K562 (cell line): ENCODE data around the gene ITGB2. TPM values are rescaled to one million over a fixed set of nuclear protein-coding genes. Genes with fewer than 3 reads are reported as not detected.

Experiments
- FOXP1 ChIP-seq: sonication (generic); formaldehyde crosslinking; IDR thresholded peaks from 2 replicates; pipeline ENCODE4 v1.8.0; 2022; ENCODE audit warnings: mild to moderate bottlenecking, missing genetic modification reagents
- NR3C1 ChIP-seq: sonication (generic); formaldehyde crosslinking; IDR thresholded peaks from 2 replicates; pipeline ENCODE4 v1.8.1; 2022; ENCODE audit warnings: missing genetic modification reagents
- POLR2AphosphoS2 ChIP-seq: IDR thresholded peaks from 2 replicates; pipeline ENCODE4 v1.6.1; 2012; ENCODE audit warnings: low read length, improper control_type of control experiment
- PYGO2 ChIP-seq: fragments of 450-650 bp; IDR thresholded peaks from 2 replicates; pipeline ENCODE4 v1.6.1; 2016; ENCODE audit warnings: mild to moderate bottlenecking, missing genetic modification characterization, moderate library complexity, missing compliant biosample characterization
- TEAD1 ChIP-seq, 2 experiments: fragments of 450-650 bp in 1 of 2; sonication (generic) in 1 of 2; formaldehyde crosslinking; IDR thresholded peaks; 2 replicates each; pipeline versions ENCODE4 v1.4.0 to v1.8.0; 2020 to 2022; ENCODE audit warnings: mild to moderate bottlenecking in 2 of 2, missing genetic modification reagents in 1 of 2
- U2AF2 ChIP-seq: fragments of 200-400 bp; formaldehyde crosslinking; optimal IDR thresholded peaks from 2 replicates; pipeline ENCODE3; 2017; ENCODE audit warnings: low read depth, mild to moderate bottlenecking, low read length
- YY1 ChIP-seq, 3 experiments: IDR thresholded peaks; 2 replicates each; pipeline ENCODE4 v1.6.1; 2011; ENCODE audit warnings: low read length in 2 of 3, mild to moderate bottlenecking in 2 of 3, moderate library complexity in 2 of 3, borderline replicate concordance in 1 of 3, control low read depth in 1 of 3, low read depth in 1 of 3; ENCODE audit not compliant: insufficient read depth in 3 of 3, insufficient replicate concordance in 2 of 3, control insufficient read depth in 1 of 3, insufficient read length in 1 of 3; ENCODE audit errors: extremely low read depth in 1 of 3
- ZNF121 ChIP-seq: sonication (generic); formaldehyde crosslinking; conservative IDR thresholded peaks from 2 replicates; pipeline ENCODE4 v1.8.0; 2022; ENCODE audit warnings: missing genetic modification reagents
- ZNF175 ChIP-seq: fragments of 200-800 bp; sonication (Bioruptor generic); IDR thresholded peaks from 2 replicates; pipeline ENCODE4 v1.6.1; 2016; ENCODE audit warnings: low read depth, mild to moderate bottlenecking, missing genetic modification characterization, missing compliant biosample characterization
- ZNF253 ChIP-seq: fragments of 250-450 bp; sonication (Bioruptor Pico); conservative IDR thresholded peaks from 2 replicates; pipeline ENCODE4 v1.6.1; 2021; ENCODE audit warnings: mild to moderate bottlenecking
- polyA plus RNA-seq, 8 experiments: library from polyadenylated mRNA; depleted of rRNA in 4 of 8; stranded (reverse) in 5 of 8; unstranded in 3 of 8; fragments of >200 nt; fragmentation: Nextera tagmentation in 2 of 8; fragmentation: Illumina TruSeq in 1 of 8; extraction: Ambion mirVana in 2 of 8; extraction: Trizol in 1 of 8; gene quantifications; 2 replicates each; pipeline versions ENCODE4 v1.2.1 to v1.2.3, GENCODE V29; 2011 to 2014; ENCODE audit warnings: inconsistent platforms in 1 of 8, missing spikeins in 1 of 8
- total RNA-seq, 7 experiments: library from RNA; depleted of rRNA in 6 of 7; stranded (reverse); fragments of >200 nt in 6 of 7; fragmentation: Illumina TruSeq in 2 of 7; extraction: Trizol in 2 of 7; gene quantifications; 2 replicates each; pipeline versions ENCODE4 v1.2.1 to v1.2.3, GENCODE V29; 2011 to 2021; ENCODE audit warnings: low replicate concordance in 1 of 7
- TF ChIP-seq, protein P1 (sequence below), 2 experiments: fragments of 450-650 bp in 1 of 2; sonication (generic) in 1 of 2; formaldehyde crosslinking; conservative IDR thresholded peaks; 2 replicates each; pipeline versions ENCODE4 v1.4.0 to v1.8.1; 2020 to 2022; ENCODE audit warnings: mild to moderate bottlenecking in 1 of 2, missing genetic modification reagents in 1 of 2
- TF ChIP-seq, protein P2 (sequence below), 2 experiments: fragments of 450-650 bp; conservative IDR thresholded peaks; 2 replicates each; pipeline ENCODE4 v1.6.1; 2017; ENCODE audit warnings: mild to moderate bottlenecking in 2 of 2, moderate library complexity in 2 of 2
- TF ChIP-seq, protein P3 (sequence below): fragments of 450-650 bp; IDR thresholded peaks from 2 replicates; pipeline ENCODE4 v1.6.1; 2018; ENCODE audit not compliant: partially characterized antibody
- TF ChIP-seq, protein P4 (sequence below): fragments of 250-450 bp; sonication (Bioruptor Pico); IDR thresholded peaks from 2 replicates; pipeline ENCODE4 v1.4.0; 2020; ENCODE audit warnings: mild to moderate bottlenecking, moderate library complexity, borderline replicate concordance

The ITGB2 gene
- total and polyA plus RNA-seq, 9 of the 15 experiments (the other 6 are each of a cell fraction or from before 2014, with no cell fraction given): 0.07 to 1.3 (median 0.51) TPM; not detected in 2

DNA sequence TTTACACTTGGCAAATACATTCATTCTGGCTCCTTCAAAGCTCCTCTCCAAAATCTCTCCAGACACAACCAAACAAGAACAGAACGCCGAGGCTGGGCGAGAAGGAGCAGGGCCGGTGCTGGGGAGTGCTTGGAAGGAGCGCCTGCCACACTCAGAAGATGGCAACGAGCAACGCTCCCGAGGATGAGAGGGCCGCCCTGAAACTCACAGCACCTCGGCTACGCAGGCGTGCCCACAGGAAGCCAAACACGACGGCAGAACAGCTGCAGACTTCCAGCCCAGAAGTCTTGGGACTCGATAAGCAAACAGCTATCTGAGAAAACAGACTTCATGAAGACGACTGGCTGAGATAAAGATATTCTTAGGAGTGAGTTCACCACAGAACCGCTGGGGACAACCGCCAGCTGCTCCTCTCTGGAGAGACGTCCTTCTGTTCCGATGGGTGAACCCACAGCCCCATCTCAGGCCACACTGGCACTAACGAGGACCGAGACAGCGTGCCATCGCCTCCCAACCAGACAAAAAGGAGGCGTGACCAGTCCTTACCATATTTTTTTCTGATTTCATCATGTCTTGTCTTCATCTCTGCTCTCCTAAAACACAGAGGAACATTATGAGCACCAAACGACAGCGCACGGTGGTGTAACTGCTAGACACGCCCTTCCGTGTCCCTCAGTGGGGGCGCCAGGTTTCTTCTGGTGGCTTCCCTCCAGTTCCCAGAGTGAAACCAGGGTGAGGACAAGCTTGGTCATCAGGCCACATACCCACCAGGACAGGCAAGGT lies 65.8 kb downstream of the ITGB2 start (continued):
- TF ChIP-seq, protein P1, sequence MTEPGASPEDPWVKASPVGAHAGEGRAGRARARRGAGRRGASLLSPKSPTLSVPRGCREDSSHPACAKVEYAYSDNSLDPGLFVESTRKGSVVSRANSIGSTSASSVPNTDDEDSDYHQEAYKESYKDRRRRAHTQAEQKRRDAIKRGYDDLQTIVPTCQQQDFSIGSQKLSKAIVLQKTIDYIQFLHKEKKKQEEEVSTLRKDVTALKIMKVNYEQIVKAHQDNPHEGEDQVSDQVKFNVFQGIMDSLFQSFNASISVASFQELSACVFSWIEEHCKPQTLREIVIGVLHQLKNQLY (CRISPR knock-in tag; conservative IDR thresholded peaks at IDR 0.05): no peak
- TF ChIP-seq ZNF121 (CRISPR knock-in tag) (no peak), TEAD1 (CRISPR knock-in tag; IDR thresholded peaks at IDR 0.05) (peak; percentile 21 to 38; a peak in 1 of 4 replicates), NR3C1 (CRISPR knock-in tag) (no peak), YY1 (IDR thresholded peaks at IDR 0.05; ENCODE audit: borderline replicate concordance in 1 of 3, control insufficient read depth in 1 of 3, extremely low read depth in 1 of 3, insufficient read depth in 3 of 3, insufficient read length in 1 of 3, insufficient replicate concordance in 2 of 3, low read depth in 1 of 3, low read length in 2 of 3) (peak in 2 of 3 experiments; percentile 31 to 50), ZNF175 (CRISPR knock-in tag) (peak; percentile 99), PYGO2 (tag) (peak; percentile 87), ZNF253 (no peak), FOXP1 (CRISPR knock-in tag) (peak; percentile 40; the same call in 1 of the 2 replicates), POLR2AphosphoS2 (no peak), U2AF2 (no peak)
- TF ChIP-seq, protein P2, sequence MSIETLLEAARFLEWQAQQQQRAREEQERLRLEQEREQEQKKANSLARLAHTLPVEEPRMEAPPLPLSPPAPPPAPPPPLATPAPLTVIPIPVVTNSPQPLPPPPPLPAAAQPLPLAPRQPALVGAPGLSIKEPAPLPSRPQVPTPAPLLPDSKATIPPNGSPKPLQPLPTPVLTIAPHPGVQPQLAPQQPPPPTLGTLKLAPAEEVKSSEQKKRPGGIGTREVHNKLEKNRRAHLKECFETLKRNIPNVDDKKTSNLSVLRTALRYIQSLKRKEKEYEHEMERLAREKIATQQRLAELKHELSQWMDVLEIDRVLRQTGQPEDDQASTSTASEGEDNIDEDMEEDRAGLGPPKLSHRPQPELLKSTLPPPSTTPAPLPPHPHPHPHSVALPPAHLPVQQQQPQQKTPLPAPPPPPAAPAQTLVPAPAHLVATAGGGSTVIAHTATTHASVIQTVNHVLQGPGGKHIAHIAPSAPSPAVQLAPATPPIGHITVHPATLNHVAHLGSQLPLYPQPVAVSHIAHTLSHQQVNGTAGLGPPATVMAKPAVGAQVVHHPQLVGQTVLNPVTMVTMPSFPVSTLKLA (conservative IDR thresholded peaks at IDR 0.05): peak; percentile 77 to 89
- TF ChIP-seq, protein P3, sequence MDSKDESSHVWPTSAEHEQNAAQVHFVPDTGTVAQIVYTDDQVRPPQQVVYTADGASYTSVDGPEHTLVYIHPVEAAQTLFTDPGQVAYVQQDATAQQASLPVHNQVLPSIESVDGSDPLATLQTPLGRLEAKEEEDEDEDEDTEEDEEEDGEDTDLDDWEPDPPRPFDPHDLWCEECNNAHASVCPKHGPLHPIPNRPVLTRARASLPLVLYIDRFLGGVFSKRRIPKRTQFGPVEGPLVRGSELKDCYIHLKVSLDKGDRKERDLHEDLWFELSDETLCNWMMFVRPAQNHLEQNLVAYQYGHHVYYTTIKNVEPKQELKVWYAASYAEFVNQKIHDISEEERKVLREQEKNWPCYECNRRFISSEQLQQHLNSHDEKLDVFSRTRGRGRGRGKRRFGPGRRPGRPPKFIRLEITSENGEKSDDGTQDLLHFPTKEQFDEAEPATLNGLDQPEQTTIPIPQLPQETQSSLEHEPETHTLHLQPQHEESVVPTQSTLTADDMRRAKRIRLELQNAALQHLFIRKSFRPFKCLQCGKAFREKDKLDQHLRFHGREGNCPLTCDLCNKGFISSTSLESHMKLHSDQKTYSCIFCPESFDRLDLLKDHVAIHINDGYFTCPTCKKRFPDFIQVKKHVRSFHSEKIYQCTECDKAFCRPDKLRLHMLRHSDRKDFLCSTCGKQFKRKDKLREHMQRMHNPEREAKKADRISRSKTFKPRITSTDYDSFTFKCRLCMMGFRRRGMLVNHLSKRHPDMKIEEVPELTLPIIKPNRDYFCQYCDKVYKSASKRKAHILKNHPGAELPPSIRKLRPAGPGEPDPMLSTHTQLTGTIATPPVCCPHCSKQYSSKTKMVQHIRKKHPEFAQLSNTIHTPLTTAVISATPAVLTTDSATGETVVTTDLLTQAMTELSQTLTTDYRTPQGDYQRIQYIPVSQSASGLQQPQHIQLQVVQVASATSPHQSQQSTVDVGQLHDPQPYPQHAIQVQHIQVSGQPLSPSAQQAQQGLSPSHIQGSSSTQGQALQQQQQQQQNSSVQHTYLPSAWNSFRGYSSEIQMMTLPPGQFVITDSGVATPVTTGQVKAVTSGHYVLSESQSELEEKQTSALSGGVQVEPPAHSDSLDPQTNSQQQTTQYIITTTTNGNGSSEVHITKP: peak; percentile 19
- TF ChIP-seq, protein P4, sequence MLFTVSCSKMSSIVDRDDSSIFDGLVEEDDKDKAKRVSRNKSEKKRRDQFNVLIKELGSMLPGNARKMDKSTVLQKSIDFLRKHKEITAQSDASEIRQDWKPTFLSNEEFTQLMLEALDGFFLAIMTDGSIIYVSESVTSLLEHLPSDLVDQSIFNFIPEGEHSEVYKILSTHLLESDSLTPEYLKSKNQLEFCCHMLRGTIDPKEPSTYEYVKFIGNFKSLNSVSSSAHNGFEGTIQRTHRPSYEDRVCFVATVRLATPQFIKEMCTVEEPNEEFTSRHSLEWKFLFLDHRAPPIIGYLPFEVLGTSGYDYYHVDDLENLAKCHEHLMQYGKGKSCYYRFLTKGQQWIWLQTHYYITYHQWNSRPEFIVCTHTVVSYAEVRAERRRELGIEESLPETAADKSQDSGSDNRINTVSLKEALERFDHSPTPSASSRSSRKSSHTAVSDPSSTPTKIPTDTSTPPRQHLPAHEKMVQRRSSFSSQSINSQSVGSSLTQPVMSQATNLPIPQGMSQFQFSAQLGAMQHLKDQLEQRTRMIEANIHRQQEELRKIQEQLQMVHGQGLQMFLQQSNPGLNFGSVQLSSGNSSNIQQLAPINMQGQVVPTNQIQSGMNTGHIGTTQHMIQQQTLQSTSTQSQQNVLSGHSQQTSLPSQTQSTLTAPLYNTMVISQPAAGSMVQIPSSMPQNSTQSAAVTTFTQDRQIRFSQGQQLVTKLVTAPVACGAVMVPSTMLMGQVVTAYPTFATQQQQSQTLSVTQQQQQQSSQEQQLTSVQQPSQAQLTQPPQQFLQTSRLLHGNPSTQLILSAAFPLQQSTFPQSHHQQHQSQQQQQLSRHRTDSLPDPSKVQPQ: 0 out of 2 replicates have a peak, but pooled peaks have one; percentile 59
